PFSK-1 (cell line): ENCODE results near the gene RTP2.

Experiments
- POLR2AphosphoS5 ChIP-seq: IDR thresholded peaks from 2 replicates; pipeline ENCODE4 v1.6.1; 2012; ENCODE audit warnings: low read depth, mild to moderate bottlenecking, control low read depth, low read length, moderate library complexity
- SIN3A ChIP-seq: IDR thresholded peaks from 2 replicates; pipeline ENCODE4 v1.6.1; 2012; ENCODE audit warnings: mild to moderate bottlenecking, low read length, moderate library complexity, borderline replicate concordance; ENCODE audit not compliant: insufficient read depth
- TAF1 ChIP-seq: IDR thresholded peaks from 2 replicates; pipeline ENCODE4 v1.6.1; 2012; ENCODE audit warnings: low read length, control low read depth, borderline replicate concordance; ENCODE audit not compliant: insufficient read depth

DNA sequence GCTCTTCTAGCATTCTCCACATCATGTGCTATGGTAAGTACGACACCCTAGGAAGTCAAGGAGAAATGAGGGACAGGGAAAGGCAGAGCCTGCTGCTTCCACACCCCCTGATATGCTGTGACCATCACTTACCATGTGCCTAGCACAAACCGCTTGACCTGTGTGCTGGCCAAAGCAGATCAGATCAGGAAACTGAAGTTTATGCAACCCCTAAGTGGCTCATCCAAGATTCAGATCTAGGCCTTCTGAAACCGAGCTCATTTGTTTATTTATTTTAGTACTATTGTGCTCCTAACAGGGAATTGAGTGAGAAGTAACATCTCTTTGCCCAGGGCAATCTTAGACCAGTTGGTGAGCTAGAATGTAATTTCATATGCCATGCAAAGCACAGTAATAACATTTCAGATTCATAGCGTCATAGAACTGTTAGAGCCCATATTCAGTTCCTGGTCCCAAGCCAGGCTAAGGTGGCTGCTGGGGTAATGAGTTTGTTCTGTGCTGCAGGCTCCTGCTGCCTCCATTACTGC, at the start of gene RTP2:
- no peak for TF ChIP-seq POLR2AphosphoS5
- no peak for TF ChIP-seq TAF1
- no peak for TF ChIP-seq SIN3A
